Coronary artery (tissue), 2 donors: Measurements from ENCODE around the gene WDR74.
"Not testable (repeated sequence)": the region's sequence is repeated elsewhere in the genome, so short reads cannot be mapped to it uniquely, and the experiment has no call there.

Experiments
- DNase-seq: peaks from one replicate; pipeline ENCODE4 v3.0.0-alpha.2; 2017; ENCODE audit warnings: low spot score
- H3K27ac ChIP-seq, 2 donors: fragments of 200-600 bp; sonication (generic); one replicate each; pipeline ENCODE4 v1.5.1; 2016 to 2019
- H3K4me3 ChIP-seq: fragments of 200-600 bp; sonication (generic); 2 replicates; pipeline ENCODE4 v1.5.1; 2016; ENCODE audit warnings: mild to moderate bottlenecking, moderate library complexity
- TF ChIP-seq, protein P1 (sequence below): fragments of 200-600 bp; sonication (generic); IDR thresholded peaks from one replicate; pipeline ENCODE4 v1.5.1; 2019; ENCODE audit warnings: antibody characterized with exemption

The WDR74 gene

DNA sequence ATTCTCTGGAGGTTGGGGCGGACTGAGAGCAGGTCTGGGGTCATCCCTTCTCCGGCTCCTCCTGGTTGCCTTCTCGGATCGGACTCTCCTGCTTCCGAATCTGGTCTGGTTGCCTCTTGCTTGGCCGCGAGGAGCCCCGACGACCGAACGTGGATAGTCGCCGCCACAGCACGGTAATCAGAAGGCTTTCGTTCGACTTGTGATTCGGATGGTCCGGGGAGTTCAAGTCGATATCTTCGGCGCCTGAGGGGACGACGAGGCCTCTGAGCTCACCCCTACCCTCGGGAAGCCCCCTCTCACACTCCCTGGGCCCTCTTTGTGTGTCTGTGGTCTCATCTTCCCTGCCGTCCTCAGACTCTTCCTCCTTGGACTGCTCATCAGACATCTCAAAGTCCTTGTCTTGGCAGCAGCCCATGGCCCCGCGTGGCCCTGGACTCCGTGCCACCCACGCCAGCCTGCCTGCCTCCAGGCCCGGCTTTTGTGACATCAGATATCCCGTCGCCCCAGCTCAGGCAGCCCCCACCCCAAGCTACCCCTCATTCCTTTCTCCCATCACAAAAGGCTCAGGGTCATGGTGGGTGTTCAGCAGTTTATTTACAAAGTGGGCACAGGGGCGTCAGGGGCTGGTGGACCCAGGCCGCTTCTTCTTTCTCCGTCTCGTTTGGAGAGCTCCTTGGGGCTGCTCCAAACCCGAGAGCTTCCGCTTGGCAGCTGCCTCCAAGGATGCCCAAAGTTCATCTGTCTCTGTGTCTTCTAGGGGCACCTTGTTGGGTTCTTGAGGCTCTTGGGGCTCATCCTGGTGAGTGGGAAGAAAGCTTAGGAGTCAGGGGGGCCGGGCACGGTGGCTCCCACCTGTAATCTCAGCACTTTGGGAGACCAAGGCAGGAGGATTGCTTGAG is 6.8 kb downstream of the WDR74 start, which contains the start of gene TEX54:
TSS of gene TEX54 (minus strand) at position 506 of the 899 bp plus-strand sequence.
- H3K4me3 ChIP-seq = peak within 1 kb of the TSS; percentile 89
- peak; percentile 80 for DNase-seq
- TF ChIP-seq, protein P1, sequence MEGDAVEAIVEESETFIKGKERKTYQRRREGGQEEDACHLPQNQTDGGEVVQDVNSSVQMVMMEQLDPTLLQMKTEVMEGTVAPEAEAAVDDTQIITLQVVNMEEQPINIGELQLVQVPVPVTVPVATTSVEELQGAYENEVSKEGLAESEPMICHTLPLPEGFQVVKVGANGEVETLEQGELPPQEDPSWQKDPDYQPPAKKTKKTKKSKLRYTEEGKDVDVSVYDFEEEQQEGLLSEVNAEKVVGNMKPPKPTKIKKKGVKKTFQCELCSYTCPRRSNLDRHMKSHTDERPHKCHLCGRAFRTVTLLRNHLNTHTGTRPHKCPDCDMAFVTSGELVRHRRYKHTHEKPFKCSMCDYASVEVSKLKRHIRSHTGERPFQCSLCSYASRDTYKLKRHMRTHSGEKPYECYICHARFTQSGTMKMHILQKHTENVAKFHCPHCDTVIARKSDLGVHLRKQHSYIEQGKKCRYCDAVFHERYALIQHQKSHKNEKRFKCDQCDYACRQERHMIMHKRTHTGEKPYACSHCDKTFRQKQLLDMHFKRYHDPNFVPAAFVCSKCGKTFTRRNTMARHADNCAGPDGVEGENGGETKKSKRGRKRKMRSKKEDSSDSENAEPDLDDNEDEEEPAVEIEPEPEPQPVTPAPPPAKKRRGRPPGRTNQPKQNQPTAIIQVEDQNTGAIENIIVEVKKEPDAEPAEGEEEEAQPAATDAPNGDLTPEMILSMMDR = no peak

DNA sequence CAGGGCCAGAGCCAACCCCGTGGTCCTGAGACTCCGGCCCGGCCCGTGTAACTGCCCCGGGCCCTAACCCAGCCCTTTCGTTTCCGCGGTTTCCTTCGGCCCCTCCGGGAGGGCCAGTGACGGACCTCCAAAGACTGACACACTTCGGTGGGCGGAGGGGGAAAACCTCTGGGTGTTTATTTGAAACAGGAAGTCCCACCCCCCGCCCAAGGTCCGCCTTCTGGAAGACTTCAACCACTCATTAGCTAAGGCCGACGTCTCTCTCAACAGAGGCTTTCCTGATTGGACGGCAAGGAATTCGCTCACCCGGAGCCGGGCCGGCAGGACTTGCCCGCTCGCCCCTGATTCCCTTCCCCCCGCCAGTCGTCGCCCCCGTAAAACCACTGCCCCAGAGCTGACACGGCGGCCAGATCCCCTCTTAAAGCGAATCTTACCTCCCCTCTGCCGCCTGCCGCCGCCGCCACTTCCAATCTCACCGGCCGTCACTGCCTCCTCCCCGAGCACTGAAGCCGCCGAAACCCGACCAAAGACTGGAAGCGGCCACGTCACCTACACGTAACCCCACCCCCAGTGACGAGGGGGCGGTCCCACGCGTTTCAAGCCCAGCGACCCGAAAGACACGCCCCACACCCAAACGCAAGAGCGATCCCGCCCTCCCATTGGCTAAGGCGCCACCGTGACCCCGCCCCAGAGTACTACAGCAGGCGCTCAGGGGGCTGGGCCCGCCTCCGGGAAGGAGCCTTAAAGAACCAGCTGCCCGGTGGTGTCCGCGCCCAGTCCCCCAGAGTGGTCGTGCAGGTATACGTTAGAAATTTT is 7.7 kb downstream of the WDR74 start, which contains the start of gene STX5:
TSS of gene STX5 (minus strand) at position 532 of the 816 bp plus-strand sequence. CDS start 808 bp downstream, outside the sequence.
- peak within 1 kb of the TSS; percentile 89 for H3K4me3 ChIP-seq
- TF ChIP-seq, protein P1 = no peak
- DNase-seq = peak; percentile 99
- H3K27ac ChIP-seq = peak within 1 kb of the TSS; percentile 82 to 96

More for the DNA sequence above, 6.8 kb downstream of the WDR74 start, which contains the start of gene TEX54:
- H3K27ac ChIP-seq = peak within 1 kb of the TSS; percentile 82 to 96

DNA sequence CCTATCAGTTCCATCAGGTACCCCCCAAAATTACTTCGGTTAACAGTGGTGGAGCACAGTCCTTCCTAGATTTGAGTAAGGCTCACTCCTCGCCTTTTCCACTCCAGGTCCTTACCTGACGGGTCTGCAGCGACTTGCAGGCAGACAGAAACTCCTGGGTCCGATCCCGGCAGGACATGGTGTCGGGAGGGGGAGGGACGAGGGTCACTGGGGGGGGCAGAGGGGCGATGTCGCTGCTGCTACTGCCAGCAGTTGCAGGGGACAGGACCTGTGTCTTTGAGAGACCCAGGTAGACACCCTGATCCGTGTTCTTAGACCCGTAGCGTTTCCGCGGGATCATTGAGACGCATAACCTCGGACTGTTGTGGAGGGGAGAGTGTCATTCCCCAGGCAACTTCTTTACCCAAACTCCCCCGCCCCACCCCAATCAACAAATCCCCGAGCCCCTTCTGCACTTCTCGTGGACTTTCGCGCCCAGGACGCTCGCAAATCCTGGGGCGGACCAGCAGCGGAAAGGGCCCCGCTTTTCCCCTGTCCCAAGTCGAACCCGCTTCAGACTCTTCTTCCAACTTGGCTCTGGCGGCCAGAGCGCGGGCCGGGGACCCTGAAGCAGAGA is 8.4 kb downstream of the WDR74 start:
- DNase-seq = peak; percentile 79
- peak overlapping the region; percentile 82 to 96 for H3K27ac ChIP-seq
- H3K4me3 ChIP-seq = peak overlapping the region; percentile 89
- TF ChIP-seq, protein P1 = no peak

DNA sequence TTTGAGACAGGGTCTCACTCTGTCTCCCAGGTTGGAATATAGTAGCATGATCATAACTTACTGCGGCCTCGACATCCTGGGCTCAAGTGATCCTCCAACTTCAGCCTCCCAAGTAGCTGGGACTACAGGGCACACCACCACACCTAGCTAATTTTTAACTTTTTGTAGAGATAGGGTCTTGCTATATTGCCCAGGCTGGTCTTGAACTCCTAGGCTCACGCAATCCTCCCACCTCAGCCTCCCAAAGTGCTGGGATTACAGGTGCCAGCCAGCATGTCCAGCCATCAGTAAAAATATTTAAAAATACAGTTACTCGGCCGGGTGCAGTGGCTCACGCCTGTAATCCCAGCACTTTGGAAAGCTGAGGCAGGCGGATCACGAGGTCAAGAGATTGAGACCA is 11.3 kb downstream of the WDR74 start:
- not testable (repeated sequence) for H3K4me3 ChIP-seq, H3K27ac ChIP-seq, DNase-seq

DNA sequence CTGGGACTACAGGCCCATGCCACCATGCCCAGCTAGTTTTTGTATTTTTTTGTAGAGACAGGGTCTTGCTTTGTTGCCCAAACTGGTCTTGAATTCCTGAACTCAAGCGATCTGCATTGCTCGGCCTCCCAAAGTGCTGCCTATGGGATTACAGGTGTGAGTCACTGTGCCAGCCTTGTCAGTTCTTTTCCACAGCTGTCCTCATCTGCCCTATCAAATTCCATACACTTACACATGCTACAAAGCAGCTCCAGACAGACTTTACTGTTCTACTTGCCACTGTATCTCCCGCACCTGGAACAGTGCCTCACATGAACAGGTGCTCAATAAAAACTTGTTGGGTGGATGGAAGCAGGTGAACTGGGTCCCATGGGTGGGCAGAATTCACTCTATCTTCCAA is 15.7 kb downstream of the WDR74 start:
- no peak for DNase-seq
- Histone ChIP-seq H3K27ac (no peak overlapping the region), H3K4me3 (no peak overlapping the region)
- TF ChIP-seq, protein P1 = no peak

DNA sequence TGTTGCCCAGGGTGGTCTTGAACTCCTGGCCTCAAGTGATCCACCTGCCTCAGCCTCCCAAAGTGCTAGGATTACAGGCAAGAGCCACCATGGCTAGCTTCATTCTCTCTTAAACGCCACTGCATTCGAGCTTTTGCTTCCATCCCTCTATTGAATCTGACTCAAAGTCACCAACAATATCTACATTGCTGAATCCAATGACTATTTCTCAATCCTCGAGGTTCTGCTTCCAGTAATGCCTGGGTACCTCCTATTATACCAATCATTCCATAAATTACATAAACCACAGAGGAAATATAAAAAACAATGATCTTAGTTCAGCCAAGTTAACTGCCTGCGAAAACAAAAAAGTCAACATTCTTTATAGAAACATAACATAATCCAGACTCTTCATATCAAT is 22.3 kb downstream of the WDR74 start:
- no peak for DNase-seq
- peak overlapping the region in 1 of 2 donors; percentile 21 for H3K27ac ChIP-seq
- TF ChIP-seq, protein P1 = no peak

DNA sequence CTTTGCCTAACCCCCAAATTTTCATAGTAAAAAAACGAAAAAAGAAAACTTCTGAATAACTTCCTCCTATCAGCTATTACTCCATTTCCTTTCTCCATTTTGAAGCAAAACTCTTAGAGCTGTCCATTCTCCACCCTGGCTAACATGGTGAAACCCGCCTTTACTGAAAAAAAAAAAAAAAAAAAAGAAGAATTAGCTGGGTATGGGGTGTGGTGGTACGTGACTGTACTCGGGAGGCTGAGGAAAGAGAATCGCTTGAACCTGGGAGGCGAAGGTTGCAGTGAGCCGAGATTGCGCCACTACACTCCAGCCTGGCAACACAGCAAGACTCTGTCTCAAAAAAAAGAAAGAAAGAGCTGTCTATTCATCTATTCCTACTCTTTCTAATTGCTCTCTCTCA is 22.8 kb downstream of the WDR74 start:
- H3K27ac ChIP-seq = peak overlapping the region in 1 of 2 donors; percentile 21
- TF ChIP-seq, protein P1 = no peak
- no peak for DNase-seq
- no peak overlapping the region for H3K4me3 ChIP-seq

More for the DNA sequence above, 22.3 kb downstream of the WDR74 start:
- no peak overlapping the region for H3K4me3 ChIP-seq
